Peyer's patch (tissue), 4 donors: ENCODE measurements around the gene ATP6V0E2.

Experiments used
- CTCF ChIP-seq, 6 experiments: fragments of 450-650 bp in 4 of 6; fragments of 200-600 bp in 2 of 6; sonication (generic) in 1 of 6; IDR thresholded peaks; one replicate each; pipeline ENCODE4 v1.5.1; 2017 to 2019; ENCODE audit warnings: antibody characterized with exemption in 6 of 6, mild to moderate bottlenecking in 3 of 6, moderate library complexity in 1 of 6
- POLR2A ChIP-seq, 2 donors: fragments of 450-650 bp; IDR thresholded peaks; one replicate each; pipeline ENCODE4 v1.5.1; 2017; ENCODE audit warnings: antibody characterized with exemption in 2 of 2, mild to moderate bottlenecking in 2 of 2, moderate library complexity in 2 of 2

GRCh38 chr7:149866779-149867447 is 6.9 kb upstream of the ATP6V0E2 start:
- TF ChIP-seq CTCF (IDR thresholded peaks at IDR 0.05) (no peak), POLR2A (IDR thresholded peaks at IDR 0.05) (no peak)
